Stimulated activated CD8-positive, alpha-beta memory T cell treated with anti-CD3 and anti-CD28 coated beads, Interleukin-7, amount 100 ng/mL, for 1 hour (primary cell): ENCODE data around the gene PSMA7.

ENCODE experiments used
- DNase-seq, 2 donors: peaks; one replicate each; pipeline ENCODE4 v3.0.0-alpha.2; 2020; ENCODE audit warnings: low read depth in 2 of 2

Gene PSMA7

DNA sequence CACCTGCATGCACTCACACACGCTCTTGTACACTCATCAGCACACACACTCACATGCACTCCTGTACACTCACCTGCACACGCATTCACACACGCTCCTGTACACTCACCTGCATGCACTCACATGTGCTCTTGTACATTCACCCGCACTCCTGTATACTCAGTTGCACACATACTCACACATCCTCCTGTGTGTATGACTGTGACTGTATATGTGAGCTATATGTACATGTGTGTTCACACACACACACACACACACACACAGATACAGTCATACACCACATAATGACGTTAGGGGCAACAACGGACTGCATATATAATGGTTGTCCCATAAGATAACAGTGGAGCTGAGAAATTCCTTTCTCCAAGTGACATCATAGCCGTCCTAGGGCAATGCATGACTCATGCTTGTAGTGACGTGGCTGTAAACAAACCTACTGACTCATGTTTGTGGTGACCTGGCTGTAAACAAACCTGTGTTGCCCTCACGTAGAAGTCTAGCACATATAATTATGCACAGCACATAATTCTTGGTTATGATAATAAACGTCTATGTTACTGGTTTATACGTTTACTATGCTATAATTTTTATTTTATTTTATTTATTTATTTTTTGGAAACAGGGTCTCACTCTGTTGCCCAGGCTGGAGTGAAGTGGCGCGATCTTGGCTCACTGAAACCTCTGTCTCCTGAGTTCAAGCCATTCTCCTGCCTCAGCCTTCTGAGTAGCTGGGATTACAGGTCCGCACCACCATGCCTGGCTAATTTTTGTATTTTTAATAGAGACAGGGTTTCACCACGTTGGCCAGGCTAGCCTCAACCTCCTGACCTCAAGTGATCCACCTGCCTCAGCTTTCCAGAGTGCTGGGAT is 54.7 kb downstream of the PSMA7 start:
- DNase-seq: no peak

DNA sequence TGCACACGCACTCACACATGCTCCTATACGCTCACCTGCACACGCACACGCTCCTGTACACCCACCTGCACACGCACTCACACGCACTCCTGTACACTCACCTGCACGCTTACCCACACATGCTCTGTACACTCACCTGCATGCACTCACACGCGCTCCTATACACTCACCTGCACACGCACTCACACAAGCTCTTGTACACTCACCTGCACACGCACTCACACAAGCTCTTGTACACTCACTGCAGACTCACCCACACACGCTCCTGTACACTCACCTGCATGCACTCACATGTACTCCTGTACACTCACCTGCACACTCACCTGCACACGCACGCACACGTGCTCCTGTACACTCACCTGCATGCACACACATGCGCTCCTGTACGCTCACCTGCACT is 55.6 kb downstream of the PSMA7 start:
- no peak for DNase-seq

DNA sequence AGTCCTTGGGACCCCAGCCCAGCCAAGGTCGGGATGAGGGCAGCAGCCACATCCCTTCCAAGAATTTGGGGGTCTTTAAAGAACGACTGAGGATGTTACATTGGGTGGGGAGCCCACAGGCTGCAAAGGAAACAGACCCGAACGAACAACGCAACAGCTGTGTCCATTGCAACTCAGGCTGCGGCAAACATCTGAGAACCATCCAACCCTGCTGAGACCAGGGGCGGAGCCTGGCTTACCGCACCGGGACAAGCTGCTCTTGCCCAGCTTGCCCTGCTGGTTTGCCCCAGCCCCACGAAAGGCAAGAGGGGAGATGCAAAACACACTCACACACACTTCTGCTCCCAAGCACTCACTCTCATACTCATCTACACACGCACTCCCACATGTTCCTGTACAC is 56.0 kb downstream of the PSMA7 start:
- DNase-seq: no peak
